Testis (tissue), 3 donors: Measurements from ENCODE around the gene ACACA. TPM values are rescaled to one million over a fixed set of nuclear protein-coding genes. Genes with fewer than 3 reads are reported as not detected.

Experiments
- DNase-seq: peaks from one replicate; pipeline ENCODE4 v3.0.0-alpha.2; 2019
- H3K27ac ChIP-seq, 2 donors: fragments of 200-600 bp; sonication (generic); one replicate each; pipeline ENCODE4 v1.5.1; 2019
- H3K27me3 ChIP-seq: fragments of 200-600 bp; sonication (generic); one replicate; pipeline ENCODE4 v1.5.1; 2019
- H3K36me3 ChIP-seq: fragments of 200-600 bp; sonication (generic); one replicate; pipeline ENCODE4 v1.5.1; 2017; ENCODE audit warnings: low read depth; ENCODE audit errors: missing control alignments
- H3K4me1 ChIP-seq: fragments of 200-600 bp; sonication (generic); one replicate; pipeline ENCODE4 v1.5.1; 2019
- H3K4me3 ChIP-seq, 2 donors: fragments of 200-600 bp; sonication (generic); one replicate each; pipeline ENCODE4 v1.5.1; 2017 to 2019
- H3K9me3 ChIP-seq: fragments of 200-600 bp; sonication (generic); one replicate; pipeline ENCODE4 v1.5.1; 2017
- CTCF ChIP-seq, 3 experiments: fragments of 450-650 bp in 2 of 3; fragments of 200-600 bp in 1 of 3; sonication (generic) in 1 of 3; IDR thresholded peaks; one replicate each; pipeline ENCODE4 v1.5.1; 2016 to 2019; ENCODE audit warnings: antibody characterized with exemption in 3 of 3, mild to moderate bottlenecking in 2 of 3, moderate library complexity in 1 of 3
- POLR2A ChIP-seq: fragments of 450-650 bp; IDR thresholded peaks from one replicate; pipeline ENCODE4 v1.6.1; 2017; ENCODE audit warnings: antibody characterized with exemption, mild to moderate bottlenecking, moderate library complexity
- WGBS, 2 donors: methylation state at CpG; one replicate each; pipeline ENCODE4 v1.1.5; 2018; 5-methylcytosine and 5-hydroxymethylcytosine counted together
- intact Hi-C: fragments of 100-400 bp; cut with DNase I; formaldehyde crosslinking; loops from one replicate; pipeline ENCODE4 v1.15.1; 2023; ENCODE audit warnings: low total_unique reads
- polyA plus RNA-seq: library from polyadenylated mRNA; stranded (reverse); fragments of 350-450 nt; fragmentation: Illumina TruSeq; extraction: RNeasy Lipid Tissue Mini Kit (QIAGEN cat#74804); gene quantifications from one replicate; pipeline ENCODE4 v1.2.3, GENCODE V29; 2014; ENCODE audit warnings: low read depth, low replicate concordance; ENCODE audit not compliant: insufficient read depth
- total RNA-seq, 2 donors: library from RNA; depleted of rRNA; stranded (reverse); fragments of >200 nt; gene quantifications; one replicate each; pipeline ENCODE4 v1.2.3, GENCODE V29; 2016

Gene ACACA
- total and polyA plus RNA-seq, 3 donors from 2014 or later: 43.4 to 65.0 (median 56.0) TPM

- Histone ChIP-seq H3K9me3 (no peaks in the 10 kb centered on the region), H3K27ac (no peak overlapping the region), H3K36me3 (no peaks in the 10 kb centered on the region), H3K4me1 (no peaks in the 10 kb centered on the region), H3K4me3 (no peak overlapping the region), H3K27me3 (no peaks in the 10 kb centered on the region)
- WGBS, 2 donors: 0 to 56% methylated on average over 1 of the region's 1 CpG
- TF ChIP-seq CTCF (IDR thresholded peaks at IDR 0.05) (no peak), POLR2A (no peak)
- intact Hi-C loops: no loop called here
- no peak for DNase-seq
These were observed 130.2 kb downstream of the ACACA start for GRCh38 chr17:37276475-37276874.

- DNase-seq: no peak
- H3K36me3 ChIP-seq: no peaks in the 10 kb centered on the region
- no peak overlapping the region for H3K4me3 ChIP-seq
- WGBS, 2 donors: 50 to 59% methylated on average over 6 of the region's 6 CpGs
- H3K9me3 ChIP-seq: no peaks in the 10 kb centered on the region
- intact Hi-C loops: no loop called here
- no peaks in the 10 kb centered on the region for H3K27me3 ChIP-seq
- TF ChIP-seq CTCF (IDR thresholded peaks at IDR 0.05) (no peak), POLR2A (no peak)
- no peak overlapping the region for H3K27ac ChIP-seq
- H3K4me1 ChIP-seq: no peaks in the 10 kb centered on the region
These were observed 132.2 kb downstream of the ACACA start for GRCh38 chr17:37274461-37274860.

- intact Hi-C loops: no loop called here
- no peaks in the 10 kb centered on the region for H3K4me1 ChIP-seq
- no peaks in the 10 kb centered on the region for H3K27me3 ChIP-seq
- H3K4me3 ChIP-seq: no peak overlapping the region
- no peaks in the 10 kb centered on the region for H3K36me3 ChIP-seq
- WGBS, 2 donors: 64 to 71% methylated on average over 3 of the region's 3 CpGs
- no peaks in the 10 kb centered on the region for H3K9me3 ChIP-seq
- H3K27ac ChIP-seq: no peak overlapping the region
- DNase-seq: no peak
- TF ChIP-seq CTCF (IDR thresholded peaks at IDR 0.05): no peak
- no peak for TF ChIP-seq POLR2A
These were observed 133.1 kb downstream of the ACACA start for GRCh38 chr17:37273409-37274051.

- WGBS, 2 donors: 100% methylated on average over 2 of the region's 2 CpGs
- Histone ChIP-seq H3K36me3 (no peaks in the 10 kb centered on the region), H3K9me3 (no peaks in the 10 kb centered on the region), H3K4me1 (no peaks in the 10 kb centered on the region), H3K27ac (no peak overlapping the region), H3K4me3 (no peak overlapping the region), H3K27me3 (no peaks in the 10 kb centered on the region)
- intact Hi-C loops: no loop called here
- DNase-seq: no peak
- TF ChIP-seq CTCF (IDR thresholded peaks at IDR 0.05): no peak
- no peak for TF ChIP-seq POLR2A
These were observed 141.0 kb downstream of the ACACA start for GRCh38 chr17:37265446-37266173.
